Tibial nerve (tissue), 4 donors: ENCODE data around the gene STAT4.

ENCODE experiments used
- EP300 ChIP-seq, 2 donors: sonication (generic); formaldehyde crosslinking; IDR thresholded peaks; one replicate each; pipeline ENCODE4 v1.6.1; 2017; ENCODE audit warnings: antibody characterized with exemption in 2 of 2, mild to moderate bottlenecking in 1 of 2
- POLR2A ChIP-seq, 2 donors: fragments of 450-650 bp; IDR thresholded peaks; one replicate each; pipeline ENCODE4 v1.6.1; 2017; ENCODE audit warnings: antibody characterized with exemption in 2 of 2, mild to moderate bottlenecking in 2 of 2, moderate library complexity in 2 of 2
- TF ChIP-seq, protein P1 (sequence below), 5 experiments: fragments of 200-600 bp in 3 of 5; fragments of 450-650 bp in 2 of 5; sonication (generic) in 3 of 5; IDR thresholded peaks; one replicate each; pipeline ENCODE4 v1.5.1; 2016 to 2019; ENCODE audit warnings: antibody characterized with exemption in 5 of 5, mild to moderate bottlenecking in 3 of 5, moderate library complexity in 2 of 5

DNA sequence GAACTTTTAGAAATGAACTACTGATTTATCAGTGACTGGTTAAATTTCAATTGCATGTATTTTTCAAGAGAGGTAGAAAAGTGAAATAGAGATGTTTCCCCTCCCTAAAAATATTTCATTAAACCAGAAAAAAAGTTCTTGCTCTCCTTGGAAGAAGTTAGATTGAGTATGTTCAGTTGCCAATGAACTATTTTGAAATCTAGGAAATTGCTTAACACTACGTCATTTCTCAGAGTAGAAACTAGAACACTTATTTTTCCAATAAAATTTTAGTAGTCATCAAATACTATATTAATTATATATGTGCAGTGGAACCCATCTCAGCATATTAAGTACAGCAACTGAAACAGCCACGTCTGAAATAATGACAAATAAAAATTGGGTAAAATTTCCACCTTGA, 85.0 kb downstream of the STAT4 start:
- TF ChIP-seq POLR2A (IDR thresholded peaks at IDR 0.05) (no peak), EP300 (IDR thresholded peaks at IDR 0.05) (no peak)
- TF ChIP-seq, protein P1, sequence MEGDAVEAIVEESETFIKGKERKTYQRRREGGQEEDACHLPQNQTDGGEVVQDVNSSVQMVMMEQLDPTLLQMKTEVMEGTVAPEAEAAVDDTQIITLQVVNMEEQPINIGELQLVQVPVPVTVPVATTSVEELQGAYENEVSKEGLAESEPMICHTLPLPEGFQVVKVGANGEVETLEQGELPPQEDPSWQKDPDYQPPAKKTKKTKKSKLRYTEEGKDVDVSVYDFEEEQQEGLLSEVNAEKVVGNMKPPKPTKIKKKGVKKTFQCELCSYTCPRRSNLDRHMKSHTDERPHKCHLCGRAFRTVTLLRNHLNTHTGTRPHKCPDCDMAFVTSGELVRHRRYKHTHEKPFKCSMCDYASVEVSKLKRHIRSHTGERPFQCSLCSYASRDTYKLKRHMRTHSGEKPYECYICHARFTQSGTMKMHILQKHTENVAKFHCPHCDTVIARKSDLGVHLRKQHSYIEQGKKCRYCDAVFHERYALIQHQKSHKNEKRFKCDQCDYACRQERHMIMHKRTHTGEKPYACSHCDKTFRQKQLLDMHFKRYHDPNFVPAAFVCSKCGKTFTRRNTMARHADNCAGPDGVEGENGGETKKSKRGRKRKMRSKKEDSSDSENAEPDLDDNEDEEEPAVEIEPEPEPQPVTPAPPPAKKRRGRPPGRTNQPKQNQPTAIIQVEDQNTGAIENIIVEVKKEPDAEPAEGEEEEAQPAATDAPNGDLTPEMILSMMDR (IDR thresholded peaks at IDR 0.05): no peak
